HUES6 (cell line): ENCODE data around the gene GANC.

Experiments used
- H3K27ac ChIP-seq: 2 replicates; pipeline ENCODE4 v1.7.0; 2013; ENCODE audit warnings: low read depth, mild to moderate bottlenecking, low read length, inconsistent platforms
- H3K27me3 ChIP-seq: 2 replicates; pipeline ENCODE4 v1.6.1; 2013; ENCODE audit warnings: low read length; ENCODE audit not compliant: control insufficient read depth, insufficient read depth
- H3K36me3 ChIP-seq: 2 replicates; pipeline ENCODE4 v1.6.1; 2013; ENCODE audit warnings: low read length; ENCODE audit not compliant: control insufficient read depth, insufficient read depth
- H3K4me1 ChIP-seq: 2 replicates; pipeline ENCODE4 v1.6.1; 2013; ENCODE audit warnings: low read length; ENCODE audit not compliant: control insufficient read depth, insufficient read depth
- H3K4me3 ChIP-seq: 2 replicates; pipeline ENCODE4 v1.5.1; 2013; ENCODE audit warnings: low read depth, low read length
- H3K9ac ChIP-seq: one replicate; pipeline ENCODE4 v1.6.1; 2013; ENCODE audit warnings: mild to moderate bottlenecking, low read length
- H3K9me3 ChIP-seq: 2 replicates; pipeline ENCODE4 v1.6.1; 2013; ENCODE audit warnings: low read depth, low read length; ENCODE audit not compliant: control insufficient read depth, insufficient read depth

Gene GANC

GRCh38 chr15:42345504-42345903 lies 72.5 kb downstream of the GANC start:
- H3K27me3 ChIP-seq = no peaks in the 10 kb centered on the region
- H3K4me1 ChIP-seq = no peaks in the 10 kb centered on the region
- no peaks in the 10 kb centered on the region for H3K9me3 ChIP-seq
- H3K27ac ChIP-seq = no peak overlapping the region
- no peak overlapping the region for H3K9ac ChIP-seq
- no peaks in the 10 kb centered on the region for H3K36me3 ChIP-seq
- no peak overlapping the region for H3K4me3 ChIP-seq

- no peaks in the 10 kb centered on the region for H3K36me3 ChIP-seq
- no peaks in the 10 kb centered on the region for H3K27me3 ChIP-seq
- no peaks in the 10 kb centered on the region for H3K4me1 ChIP-seq
- H3K9ac ChIP-seq = no peak overlapping the region
- H3K27ac ChIP-seq = no peak overlapping the region
- H3K9me3 ChIP-seq = no peaks in the 10 kb centered on the region
- no peak overlapping the region for H3K4me3 ChIP-seq
Measured at GRCh38 chr15:42348083-42348482, 75.1 kb downstream of the GANC start.

- no peak overlapping the region for H3K9ac ChIP-seq
- H3K36me3 ChIP-seq = no peaks in the 10 kb centered on the region
- H3K27me3 ChIP-seq = no peaks in the 10 kb centered on the region
- no peaks in the 10 kb centered on the region for H3K4me1 ChIP-seq
- no peak overlapping the region for H3K27ac ChIP-seq
- no peak overlapping the region for H3K4me3 ChIP-seq
- H3K9me3 ChIP-seq = no peaks in the 10 kb centered on the region
Measured at GRCh38 chr15:42349186-42349585, 76.2 kb downstream of the GANC start.

GRCh38 chr15:42352401-42352800 lies 79.4 kb downstream of the GANC start:
- no peak overlapping the region for H3K9ac ChIP-seq
- no peaks in the 10 kb centered on the region for H3K36me3 ChIP-seq
- H3K4me1 ChIP-seq = no peaks in the 10 kb centered on the region

GRCh38 chr15:42353061-42353460 lies 80.1 kb downstream of the GANC start:
- no peak overlapping the region for H3K4me3 ChIP-seq
- no peaks in the 10 kb centered on the region for H3K27me3 ChIP-seq
- H3K9ac ChIP-seq = no peak overlapping the region
- no peaks in the 10 kb centered on the region for H3K4me1 ChIP-seq
- no peaks in the 10 kb centered on the region for H3K9me3 ChIP-seq
- H3K27ac ChIP-seq = no peak overlapping the region
- no peaks in the 10 kb centered on the region for H3K36me3 ChIP-seq

More at GRCh38 chr15:42352401-42352800, 79.4 kb downstream of the GANC start:
- Histone ChIP-seq H3K27me3 (no peaks in the 10 kb centered on the region), H3K27ac (no peak overlapping the region), H3K9me3 (no peaks in the 10 kb centered on the region), H3K4me3 (no peak overlapping the region)

- Histone ChIP-seq H3K9me3 (no peaks in the 10 kb centered on the region), H3K36me3 (no peaks in the 10 kb centered on the region), H3K9ac (no peak overlapping the region), H3K4me1 (no peaks in the 10 kb centered on the region), H3K4me3 (no peak overlapping the region), H3K27ac (no peak overlapping the region), H3K27me3 (no peaks in the 10 kb centered on the region)
Measured at GRCh38 chr15:42354824-42355223, 81.8 kb downstream of the GANC start.

GRCh38 chr15:42355291-42355690 lies 82.3 kb downstream of the GANC start:
- H3K4me3 ChIP-seq = no peak overlapping the region
- H3K4me1 ChIP-seq = no peaks in the 10 kb centered on the region
- no peaks in the 10 kb centered on the region for H3K9me3 ChIP-seq
- no peaks in the 10 kb centered on the region for H3K27me3 ChIP-seq
- no peak overlapping the region for H3K27ac ChIP-seq
- no peaks in the 10 kb centered on the region for H3K36me3 ChIP-seq
- no peak overlapping the region for H3K9ac ChIP-seq

- no peaks in the 10 kb centered on the region; the same call in 1 of the 2 replicates for H3K27me3 ChIP-seq
- H3K9ac ChIP-seq = no peak overlapping the region
- no peaks in the 10 kb centered on the region for H3K4me1 ChIP-seq
- no peak overlapping the region for H3K27ac ChIP-seq
- H3K4me3 ChIP-seq = no peak overlapping the region
- H3K9me3 ChIP-seq = no peaks in the 10 kb centered on the region
- H3K36me3 ChIP-seq = no peaks in the 10 kb centered on the region
Measured at GRCh38 chr15:42356851-42357250, 83.8 kb downstream of the GANC start.

- Histone ChIP-seq H3K27me3 (peaks cover 3% of the 10 kb centered on the region; the same call in 1 of the 2 replicates), H3K4me1 (peaks cover 3% of the 10 kb centered on the region), H3K9me3 (no peaks in the 10 kb centered on the region), H3K9ac (no peak overlapping the region), H3K4me3 (no peak overlapping the region), H3K36me3 (no peaks in the 10 kb centered on the region), H3K27ac (no peak overlapping the region)
Measured at GRCh38 chr15:42358141-42358540, 85.1 kb downstream of the GANC start.

GRCh38 chr15:42359249-42359648 lies 86.2 kb downstream of the GANC start, which contains the start of gene CAPN3:
TSS of gene CAPN3 (plus strand) at chr15:42359501. CDS start at chr15:42359806, 305 bp downstream.
- Histone ChIP-seq H3K4me3 (no peak within 1 kb of the TSS), H3K36me3 (no peaks in the 10 kb centered on the region), H3K27ac (no peak within 1 kb of the TSS), H3K9ac (no peak within 1 kb of the TSS), H3K27me3 (peaks cover 6% of the 10 kb centered on the region; the same call in 1 of the 2 replicates), H3K4me1 (peaks cover 14% of the 10 kb centered on the region), H3K9me3 (no peaks in the 10 kb centered on the region)

- Histone ChIP-seq H3K27ac (no peak overlapping the region), H3K4me3 (no peak overlapping the region), H3K9ac (no peak overlapping the region), H3K36me3 (no peaks in the 10 kb centered on the region), H3K9me3 (no peaks in the 10 kb centered on the region), H3K27me3 (peaks cover 13% of the 10 kb centered on the region), H3K4me1 (peaks cover 16% of the 10 kb centered on the region)
Measured at GRCh38 chr15:42359985-42360384, 87.0 kb downstream of the GANC start.
